NCI-H2171 treated with DMSO at 0.1 percent for 48 hours (cell line): Measurements from ENCODE around the gene ZDHHC20.

ENCODE experiments used
- DNase-seq: peaks from one replicate; lab custom pipeline; 2025; lab: John Stamatoyannopoulos, UW

ZDHHC20 gene, protein sequence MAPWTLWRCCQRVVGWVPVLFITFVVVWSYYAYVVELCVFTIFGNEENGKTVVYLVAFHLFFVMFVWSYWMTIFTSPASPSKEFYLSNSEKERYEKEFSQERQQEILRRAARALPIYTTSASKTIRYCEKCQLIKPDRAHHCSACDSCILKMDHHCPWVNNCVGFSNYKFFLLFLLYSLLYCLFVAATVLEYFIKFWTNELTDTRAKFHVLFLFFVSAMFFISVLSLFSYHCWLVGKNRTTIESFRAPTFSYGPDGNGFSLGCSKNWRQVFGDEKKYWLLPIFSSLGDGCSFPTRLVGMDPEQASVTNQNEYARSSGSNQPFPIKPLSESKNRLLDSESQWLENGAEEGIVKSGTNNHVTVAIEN

DNA sequence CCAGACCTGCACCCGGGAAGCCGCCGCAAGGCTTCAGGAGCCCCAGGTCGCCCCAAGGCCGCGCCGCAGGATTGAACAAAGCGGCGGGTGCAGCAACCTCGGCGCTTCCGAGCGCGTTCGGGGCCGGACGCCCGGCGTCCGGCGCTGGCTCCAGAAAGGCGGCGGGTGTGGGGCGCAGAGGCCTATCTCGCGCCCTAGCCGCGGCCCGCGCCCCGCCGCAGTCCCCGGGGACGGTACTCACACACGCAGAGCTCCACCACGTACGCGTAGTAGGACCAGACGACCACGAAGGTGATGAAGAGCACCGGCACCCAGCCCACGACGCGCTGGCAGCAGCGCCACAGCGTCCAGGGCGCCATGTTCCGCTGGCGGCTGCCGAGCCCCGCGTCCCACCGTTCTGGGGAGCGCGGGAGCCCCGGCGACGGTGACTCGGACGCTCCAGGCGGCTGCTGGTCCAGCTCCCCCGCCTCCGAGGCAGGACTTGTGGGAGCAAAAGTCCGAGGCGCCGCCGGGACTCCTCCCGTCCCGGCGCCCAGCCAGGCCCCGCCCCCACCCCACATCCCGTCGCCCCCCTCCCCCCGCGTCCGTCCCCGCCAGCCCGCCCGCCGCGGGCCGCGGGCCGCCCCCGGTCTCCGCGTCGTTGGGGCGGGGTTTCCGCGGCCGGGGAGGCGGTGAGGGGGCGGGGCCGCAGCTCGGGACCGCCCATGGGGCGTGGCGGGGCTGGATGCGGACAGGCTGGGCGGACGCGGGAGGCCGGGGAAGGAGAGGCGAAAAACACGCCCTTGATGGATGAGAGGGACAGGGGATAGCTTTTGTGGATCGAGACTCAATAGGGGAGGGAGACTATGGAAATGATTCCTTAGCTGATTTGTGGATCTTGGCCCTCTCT lies at the start of gene ZDHHC20:
TSS of gene ZDHHC20 (minus strand) at position 491 of the 889 bp plus-strand sequence. CDS start at position 359, 132 bp downstream.
- DNase-seq = peak; percentile 44

DNA sequence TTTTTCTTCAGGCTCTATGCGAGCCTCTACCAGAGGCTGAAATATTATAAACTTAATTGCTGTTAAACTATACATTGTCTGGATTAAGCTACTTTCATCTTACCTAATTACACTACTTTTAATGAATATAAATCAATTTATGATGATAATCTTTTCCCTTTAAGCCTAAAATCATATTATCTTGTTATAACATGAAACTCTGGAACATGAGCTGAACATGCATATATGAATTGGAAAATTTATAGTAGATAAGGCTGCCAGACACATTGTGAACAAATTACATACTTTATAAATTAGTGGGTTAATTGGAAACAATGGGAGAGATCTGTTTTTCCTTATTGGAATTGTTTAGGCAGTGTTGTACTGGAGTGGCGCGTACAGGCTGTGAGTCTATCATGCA lies 45.3 kb upstream of the ZDHHC20 start:
- no peak for DNase-seq

DNA sequence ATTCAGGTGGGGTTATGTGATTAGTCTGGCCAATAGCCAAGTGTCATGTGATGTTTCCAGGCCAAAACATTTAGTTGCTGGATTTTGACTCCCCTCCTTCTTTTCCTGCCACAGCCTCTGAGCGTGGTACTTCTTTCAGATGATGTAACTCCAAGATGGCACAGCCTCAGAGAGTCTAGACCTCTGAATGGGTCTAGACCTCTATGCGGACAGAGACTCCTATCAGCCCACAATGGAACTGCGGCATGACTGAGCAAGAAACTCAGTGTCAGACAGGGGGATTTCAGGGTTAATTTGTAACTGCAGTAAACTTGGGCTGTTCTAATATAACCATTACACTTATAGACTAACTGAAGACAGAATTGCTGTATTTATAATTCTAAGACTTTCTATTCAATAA lies 42.6 kb upstream of the ZDHHC20 start:
- DNase-seq = no peak

DNA sequence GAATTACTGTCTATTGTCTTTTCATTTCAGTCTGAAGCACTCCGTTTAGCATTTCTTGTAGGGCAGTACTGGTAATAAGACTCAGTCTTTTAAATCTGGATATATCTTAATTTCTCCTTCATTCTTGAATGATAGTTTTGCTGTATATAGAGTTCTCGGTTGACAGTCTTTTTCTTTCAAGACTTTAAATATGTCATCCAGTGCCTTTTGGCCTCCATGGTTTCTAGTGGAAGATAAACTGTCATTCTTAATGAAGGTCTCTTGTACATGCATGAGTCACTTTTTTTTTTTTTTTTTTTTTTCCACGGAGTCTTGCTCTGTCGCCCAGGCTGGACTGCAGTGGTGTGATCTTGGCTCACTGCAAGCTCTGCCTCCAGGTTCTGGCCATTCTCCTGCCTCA lies 27.2 kb upstream of the ZDHHC20 start:
- DNase-seq = no peak

DNA sequence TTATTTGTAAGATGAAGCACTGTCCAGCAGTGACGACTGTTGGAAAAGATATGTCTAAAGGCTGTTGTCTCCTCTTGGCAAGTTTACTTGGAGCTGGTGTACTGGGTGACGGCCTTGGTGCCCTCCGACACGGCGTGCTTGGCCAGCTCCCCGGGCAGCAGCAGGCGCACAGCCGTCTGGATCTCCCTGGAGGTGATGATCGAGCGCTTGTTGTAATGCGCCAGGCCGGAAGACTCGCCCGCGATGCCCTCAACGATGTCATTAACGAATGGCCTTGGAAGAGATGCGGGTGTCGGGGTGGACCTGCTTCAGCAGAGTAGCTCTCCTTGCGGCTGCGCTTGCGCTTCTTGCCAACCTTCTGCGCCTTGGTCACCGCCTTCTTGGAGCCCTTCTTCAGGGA lies 24.6 kb upstream of the ZDHHC20 start:
- no peak for DNase-seq

DNA sequence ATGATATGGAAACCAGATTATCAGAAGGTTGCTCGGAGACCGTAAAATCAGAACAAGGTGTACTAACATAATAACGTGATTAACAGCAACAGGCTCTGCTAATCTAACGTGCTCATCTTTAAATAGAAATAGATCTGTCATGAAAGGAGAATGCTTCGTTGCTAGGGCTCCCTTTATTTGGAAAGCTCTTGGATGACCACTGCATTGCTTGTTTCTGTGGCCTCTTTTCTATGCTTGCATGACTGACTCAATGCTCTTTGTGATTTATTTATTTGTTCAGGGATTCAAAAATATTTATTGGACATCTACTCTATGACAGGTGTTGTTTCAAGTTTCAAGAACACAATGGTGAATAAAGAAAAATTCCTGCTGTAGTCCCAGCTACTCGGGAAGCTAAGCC lies 22.3 kb upstream of the ZDHHC20 start:
- no peak for DNase-seq

DNA sequence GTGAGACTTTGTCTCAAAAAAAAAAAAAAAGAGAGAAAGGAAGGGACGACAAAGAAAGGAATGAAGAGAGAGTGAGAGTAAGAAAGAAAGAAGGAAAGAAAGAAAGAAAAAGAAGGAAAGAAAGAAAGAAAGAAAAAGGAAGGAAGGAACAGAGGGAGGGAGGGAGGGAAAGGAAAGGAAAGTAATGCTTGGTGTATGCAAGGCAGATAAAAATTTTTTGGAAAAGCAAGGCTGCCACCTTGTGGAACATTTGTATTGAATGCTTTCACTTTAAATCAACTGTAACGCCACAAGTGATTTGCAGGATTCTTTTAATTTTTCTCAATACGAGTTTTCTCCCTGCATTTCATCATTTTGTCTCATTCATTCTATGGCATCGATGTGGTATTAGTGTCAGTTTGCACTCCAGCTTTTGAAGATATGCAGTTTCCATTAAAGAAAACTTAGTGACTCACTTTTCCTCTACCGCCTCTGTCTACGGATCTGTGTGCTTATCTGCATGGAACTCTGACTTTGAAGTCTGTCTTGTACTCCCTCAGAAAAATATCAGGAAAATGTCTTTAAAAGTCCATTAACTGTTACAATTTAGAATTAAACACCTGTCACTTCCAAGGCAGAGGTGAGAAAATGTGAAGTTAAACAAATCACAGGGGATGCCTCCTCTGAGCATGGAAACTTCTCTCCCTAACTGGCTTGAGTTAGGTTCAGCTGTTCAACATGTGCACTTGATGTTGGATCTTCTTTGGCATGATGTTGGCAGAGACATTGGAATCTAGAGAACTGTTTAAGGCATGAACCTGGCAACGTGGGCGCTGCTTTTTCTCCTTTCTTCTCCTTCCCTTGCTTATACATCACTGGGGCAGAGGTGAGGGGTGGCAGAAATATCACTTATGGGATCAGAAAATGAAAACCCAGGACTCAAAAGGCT lies 20.0 kb upstream of the ZDHHC20 start:
- peak; percentile 21 for DNase-seq

DNA sequence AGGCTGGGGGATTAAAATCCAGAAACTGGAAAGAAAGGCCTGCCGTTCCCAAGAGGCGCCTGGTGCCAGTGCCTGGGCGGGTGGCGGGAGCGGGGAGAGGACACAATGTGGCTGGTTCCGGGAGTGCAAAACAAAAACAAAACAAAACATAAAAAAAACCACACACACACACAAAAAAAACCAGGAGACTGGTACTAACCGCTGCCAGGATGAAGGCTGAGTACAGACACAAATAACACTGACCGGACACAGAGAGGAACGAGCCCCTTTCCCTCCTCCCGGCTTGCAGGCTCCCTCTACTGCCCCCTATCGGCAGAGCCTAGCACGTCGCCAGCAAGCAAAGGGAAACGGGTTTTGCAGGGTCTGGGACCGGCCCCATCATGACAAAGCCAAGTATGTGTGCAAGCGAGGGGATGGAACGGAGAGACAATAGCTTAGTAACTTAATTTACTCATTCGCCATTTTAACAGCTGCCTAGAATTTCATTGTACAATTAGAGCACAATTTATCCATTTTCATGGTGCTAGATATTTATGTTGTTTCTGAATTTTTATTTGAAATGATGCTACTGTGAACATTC lies 17.9 kb upstream of the ZDHHC20 start:
- DNase-seq = peak; percentile 39

DNA sequence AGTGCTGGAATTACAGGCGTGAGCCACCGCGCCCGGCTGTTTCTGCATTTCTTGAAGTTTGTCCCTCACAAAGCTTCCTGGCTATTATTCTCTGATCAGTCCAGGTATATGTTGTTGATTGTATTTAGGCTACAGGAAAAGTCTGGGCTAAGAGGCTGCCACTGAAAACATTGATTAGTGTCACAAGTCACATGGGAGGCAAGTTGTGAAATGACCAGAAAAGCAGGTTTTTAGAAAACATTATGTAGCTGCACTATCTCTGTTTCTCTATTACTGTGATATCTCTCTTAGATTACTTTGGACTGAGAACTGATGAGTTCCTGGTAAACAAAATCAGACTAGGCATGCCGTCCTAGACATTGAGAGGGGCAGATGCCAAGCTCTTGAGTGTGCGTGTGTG lies 16.0 kb upstream of the ZDHHC20 start:
- no peak for DNase-seq

DNA sequence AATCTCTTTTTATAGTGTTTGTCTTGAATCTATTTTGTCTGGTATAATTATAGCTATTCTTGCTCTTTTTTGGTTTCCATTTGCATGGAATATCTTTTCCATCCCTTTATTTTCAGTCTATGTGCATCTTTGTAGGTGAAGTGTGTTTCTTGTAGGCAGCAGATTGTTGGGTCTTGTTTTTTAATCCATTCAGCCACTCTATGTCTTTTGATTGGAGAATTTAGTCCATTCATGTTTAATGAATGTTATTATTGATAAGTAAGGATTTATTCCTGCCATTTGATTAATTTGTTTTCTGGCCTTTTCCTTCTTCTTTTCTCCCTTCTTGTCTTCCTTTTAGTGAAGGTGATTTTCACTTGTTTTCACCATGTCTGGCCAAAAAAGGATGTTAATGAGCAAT lies 11.7 kb upstream of the ZDHHC20 start:
- DNase-seq = no peak

DNA sequence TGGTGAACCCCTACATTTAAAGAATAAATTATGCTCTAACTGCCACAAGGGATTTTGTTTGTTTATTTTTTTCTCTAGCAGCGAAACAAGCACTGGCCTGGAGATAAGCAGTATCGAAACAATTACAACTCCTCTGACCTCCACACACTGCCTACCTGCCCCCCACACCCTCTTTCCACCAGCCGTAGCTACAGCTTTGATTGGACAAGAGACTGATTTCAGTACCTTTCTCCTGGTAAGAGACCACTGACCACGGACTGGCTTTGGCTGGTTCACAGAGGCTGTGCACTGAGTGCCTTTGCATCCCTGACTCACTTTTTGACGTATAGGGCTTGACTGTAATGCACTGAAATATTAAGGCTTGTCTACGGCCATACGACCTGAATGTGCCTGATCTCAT lies 7.4 kb upstream of the ZDHHC20 start:
- DNase-seq = no peak

DNA sequence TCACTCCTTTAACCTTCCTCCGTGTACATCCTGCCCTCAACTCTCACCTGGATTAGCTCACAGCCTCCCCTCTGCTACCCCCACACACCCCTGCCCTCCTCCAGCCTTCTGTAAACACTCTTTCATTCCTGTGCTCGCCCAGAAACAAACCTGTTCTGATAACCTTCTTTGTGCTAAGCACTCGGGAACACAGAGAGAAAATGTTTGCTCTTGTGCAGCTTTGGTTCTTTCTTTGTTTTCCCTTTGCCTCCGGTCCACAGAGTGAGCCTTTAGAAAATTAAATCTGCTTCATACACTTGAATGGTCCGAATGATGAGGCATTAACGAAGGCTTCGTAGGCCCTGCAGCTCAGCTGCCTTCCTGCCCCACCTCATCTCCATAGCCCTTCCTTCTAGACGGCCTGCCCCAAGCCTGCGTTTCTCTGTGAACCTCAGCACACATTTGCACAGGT lies 6.6 kb upstream of the ZDHHC20 start:
- no peak for DNase-seq

DNA sequence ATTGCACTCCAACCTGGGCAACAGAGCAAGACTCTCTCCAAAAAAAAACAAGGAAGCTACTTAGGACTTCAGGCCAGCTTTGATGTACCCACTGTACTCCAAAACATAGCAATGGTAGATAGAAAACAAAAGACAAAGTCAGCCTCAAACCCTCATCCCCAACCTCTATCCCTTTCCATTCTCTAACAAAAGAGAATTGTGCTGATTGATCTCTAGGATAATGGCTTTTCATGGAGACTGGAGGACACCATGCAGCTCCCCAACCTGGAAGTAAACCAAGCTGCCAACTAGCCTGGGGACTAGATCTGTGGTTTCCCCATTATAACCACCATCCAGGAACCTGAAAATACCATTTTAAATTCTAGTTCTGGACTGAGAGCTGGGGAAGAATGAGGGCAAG lies 4.3 kb upstream of the ZDHHC20 start:
- no peak for DNase-seq

DNA sequence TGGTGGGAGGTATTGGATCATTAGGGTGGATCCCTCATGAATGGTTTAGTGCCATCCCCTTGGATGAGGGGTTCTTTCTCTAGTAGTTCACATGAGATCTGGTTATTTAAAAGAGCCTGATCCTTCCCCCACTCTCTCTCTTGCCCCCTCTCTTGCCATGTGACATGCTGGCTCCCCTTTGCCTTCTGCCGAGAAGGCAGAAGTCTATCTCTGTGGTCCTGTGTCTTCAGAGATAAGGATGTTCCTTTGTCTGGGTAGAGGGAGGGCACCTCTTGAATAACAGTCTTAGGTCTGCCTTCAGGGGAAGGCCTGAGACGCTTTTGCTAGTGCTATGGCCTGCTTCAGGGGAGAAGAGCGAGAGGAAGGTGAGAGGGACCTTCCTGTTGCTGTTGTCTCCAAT lies 2.0 kb upstream of the ZDHHC20 start:
- DNase-seq = no peak

DNA sequence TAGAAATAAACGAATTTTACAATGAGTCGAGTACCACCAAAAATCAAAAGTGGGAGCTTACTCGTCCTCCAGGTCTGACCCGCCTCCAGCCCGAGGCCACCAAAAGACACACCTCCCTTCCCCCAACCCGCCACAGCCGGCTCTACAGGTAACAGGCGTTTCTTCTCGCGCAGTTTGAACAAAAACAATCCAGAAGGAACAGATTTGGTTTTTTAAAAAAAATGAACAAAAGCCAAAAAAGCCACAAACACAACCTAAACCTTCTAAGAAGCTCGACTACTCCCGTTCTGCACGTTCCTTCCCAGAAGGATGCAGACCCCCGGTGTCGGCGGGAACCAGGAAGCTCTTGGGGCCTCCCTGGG lies 671 bp downstream of the ZDHHC20 start:
- peak; percentile 33 for DNase-seq

DNA sequence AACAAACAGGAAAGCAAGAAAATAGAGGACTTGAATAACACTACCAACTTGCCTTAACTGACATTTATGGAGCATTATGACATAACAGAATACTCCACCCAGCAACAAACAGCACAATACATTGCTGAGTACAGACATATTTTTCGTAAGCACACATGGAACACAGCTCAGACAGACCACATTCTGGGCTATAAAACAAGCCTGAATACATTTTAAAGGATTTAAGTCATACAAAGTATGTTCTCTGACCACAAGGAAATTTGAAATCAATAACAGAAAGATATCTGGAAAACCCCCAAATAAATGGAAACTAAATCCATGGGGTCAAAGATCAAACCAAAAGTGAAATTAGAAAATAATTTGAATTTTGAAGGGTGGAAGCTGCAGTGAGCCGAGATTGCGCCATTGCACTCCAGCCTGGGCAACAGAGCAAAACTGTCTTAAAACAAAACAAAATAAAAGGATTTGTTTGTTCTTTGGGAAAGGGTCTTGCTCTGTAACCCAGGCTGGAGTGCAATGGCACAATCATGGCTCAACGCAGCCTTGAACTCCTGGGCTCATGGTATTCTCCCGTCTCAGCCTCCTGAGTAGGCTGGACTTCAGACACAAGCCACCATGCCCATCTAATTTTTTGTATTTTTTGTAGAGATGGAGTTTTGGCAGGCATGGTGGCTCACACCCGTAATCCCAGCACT lies 5.6 kb downstream of the ZDHHC20 start:
- DNase-seq = no peak

DNA sequence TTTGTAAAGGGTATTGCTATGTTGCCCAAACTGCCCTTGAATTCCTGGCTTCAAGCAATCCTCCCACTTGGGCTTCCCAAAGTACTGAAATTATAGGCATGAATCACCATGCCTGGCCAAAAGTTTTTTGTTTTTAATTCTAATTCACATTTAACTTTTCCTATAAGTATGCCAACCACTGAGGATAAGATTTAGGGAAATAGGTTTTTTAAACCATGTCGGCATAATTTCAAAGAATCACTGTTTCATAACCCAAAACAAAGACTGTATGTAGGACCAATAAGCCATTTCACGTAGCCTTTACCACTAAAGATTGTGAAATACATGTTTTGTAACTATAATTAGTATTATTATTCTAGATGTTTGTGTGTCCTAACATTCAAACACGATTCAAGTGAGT lies 8.2 kb downstream of the ZDHHC20 start:
- no peak for DNase-seq

DNA sequence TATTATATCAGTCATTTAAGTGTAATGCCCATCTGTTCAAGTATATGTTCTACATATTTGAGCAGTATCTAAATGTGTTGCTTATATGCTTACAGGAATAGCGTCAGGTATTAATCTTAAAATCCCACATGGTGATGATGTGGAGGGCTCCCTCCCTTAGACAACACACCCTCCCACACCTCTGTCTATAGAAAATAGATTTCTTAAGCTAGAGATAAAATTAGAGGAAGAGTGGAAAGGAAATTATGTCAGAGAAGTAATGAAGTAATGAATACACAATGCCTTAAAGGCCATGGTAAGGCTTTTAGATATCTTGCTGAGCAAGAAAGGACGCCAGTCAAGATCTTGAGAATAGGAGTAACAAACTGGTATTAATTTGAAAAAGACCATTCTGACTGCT lies 12.4 kb downstream of the ZDHHC20 start:
- DNase-seq = no peak

DNA sequence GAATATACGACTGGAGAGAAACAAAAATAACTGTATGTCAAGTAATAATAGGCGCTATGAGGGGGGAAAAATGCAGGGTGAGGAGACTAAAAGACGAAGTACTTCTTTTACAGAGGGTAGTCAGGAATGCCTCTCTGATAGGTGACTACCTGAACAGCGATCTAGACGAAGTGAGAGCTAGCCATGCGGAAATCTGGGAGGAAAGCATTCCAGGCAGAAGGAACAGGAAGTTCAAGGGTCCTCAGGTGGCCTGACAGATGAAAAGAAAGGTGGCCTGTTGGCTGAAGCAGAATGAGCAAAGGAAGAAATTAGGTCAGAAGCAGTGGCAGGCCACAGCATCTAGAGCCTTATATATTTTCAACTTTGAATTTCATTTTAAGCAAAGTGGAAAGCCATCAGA lies 13.3 kb downstream of the ZDHHC20 start:
- no peak for DNase-seq

DNA sequence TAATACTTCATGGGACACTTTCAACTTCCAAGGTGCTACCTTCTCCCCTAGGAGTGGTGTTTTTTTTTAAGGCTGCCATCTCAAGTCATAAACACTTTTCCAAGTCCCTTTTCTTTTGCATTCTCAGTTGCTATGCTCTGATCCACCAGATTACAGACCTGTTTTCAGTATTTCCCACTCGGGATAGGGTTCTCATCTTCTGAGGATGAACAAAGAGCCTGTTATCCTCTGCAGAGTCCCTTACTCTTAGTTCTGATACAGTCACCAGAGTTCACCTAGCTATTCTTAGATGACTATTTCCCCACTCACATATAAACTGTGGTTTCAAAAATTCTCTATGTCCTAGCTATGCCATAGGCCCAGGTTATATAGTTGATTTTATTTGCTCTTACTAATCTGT lies 15.9 kb downstream of the ZDHHC20 start:
- DNase-seq = no peak

DNA sequence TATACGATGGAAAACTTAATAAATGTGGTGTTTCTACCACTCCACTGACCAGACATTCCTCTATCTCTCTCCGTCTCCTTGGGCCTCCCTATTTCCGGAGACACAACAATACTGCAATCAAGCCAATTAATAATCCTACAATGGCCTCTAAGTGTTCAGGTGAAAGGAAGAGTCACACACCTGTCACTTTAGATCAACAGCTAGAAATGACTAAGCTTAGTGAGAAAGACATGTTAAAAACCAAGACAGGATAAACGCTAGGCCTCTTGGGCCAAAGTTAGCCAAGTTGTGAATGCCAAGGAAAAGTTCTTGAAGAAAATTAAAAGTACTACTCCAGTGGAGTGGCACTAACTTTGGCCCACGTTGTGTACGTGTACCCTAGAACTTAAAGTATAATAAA lies 22.5 kb downstream of the ZDHHC20 start:
- DNase-seq = no peak
